ENCODE results near the gene COPB2. TPM values are rescaled to one million over a fixed set of nuclear protein-coding genes. Genes with fewer than 3 reads are reported as not detected.

Gene COPB2
- total RNA-seq, result 214 and 222 TPM in 2 replicates

DNA sequence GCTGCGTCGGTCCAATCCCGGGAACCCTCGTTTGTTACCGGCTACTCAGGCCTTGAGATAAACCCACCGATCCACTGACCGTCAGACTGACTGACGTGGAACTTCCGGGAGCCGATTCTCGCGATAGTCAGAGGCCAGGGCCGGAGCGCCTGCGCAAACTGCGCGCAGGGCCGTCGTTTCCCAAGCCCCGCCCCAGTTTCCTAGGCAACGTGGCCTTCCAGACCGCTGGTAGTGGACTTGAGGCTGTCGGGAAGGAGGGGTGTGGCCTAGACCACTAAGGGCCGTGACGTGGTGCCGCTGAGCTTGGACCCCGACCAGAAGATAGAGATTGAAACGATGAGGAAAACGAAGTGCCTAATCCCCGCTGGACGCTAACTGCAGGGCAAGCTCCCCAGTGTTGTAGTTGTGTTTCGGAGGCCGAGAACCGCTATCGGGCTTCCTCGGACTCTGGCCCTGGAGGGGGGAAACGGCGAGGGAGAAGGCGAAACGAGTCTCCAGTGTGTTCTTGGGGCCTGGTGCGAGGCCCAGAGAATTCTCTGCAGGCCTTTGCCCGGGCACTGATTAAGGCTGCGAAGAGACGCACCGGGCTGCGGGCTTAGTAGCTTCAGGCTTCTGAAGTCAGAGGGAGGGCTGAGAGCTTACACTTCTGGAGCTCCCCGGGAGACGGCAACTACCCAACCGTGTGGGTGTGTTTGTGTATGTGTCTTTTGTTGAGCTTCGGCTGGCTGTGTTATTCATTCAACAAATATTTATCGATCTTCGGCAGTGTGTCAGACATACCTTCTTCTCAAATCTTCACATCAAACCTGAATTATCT, at the start of gene COPB2:
Gene COPB2 (minus strand): TSS at position 96 of the 817 bp plus-strand sequence. CDS start 97 bp downstream, outside the sequence.

DNA sequence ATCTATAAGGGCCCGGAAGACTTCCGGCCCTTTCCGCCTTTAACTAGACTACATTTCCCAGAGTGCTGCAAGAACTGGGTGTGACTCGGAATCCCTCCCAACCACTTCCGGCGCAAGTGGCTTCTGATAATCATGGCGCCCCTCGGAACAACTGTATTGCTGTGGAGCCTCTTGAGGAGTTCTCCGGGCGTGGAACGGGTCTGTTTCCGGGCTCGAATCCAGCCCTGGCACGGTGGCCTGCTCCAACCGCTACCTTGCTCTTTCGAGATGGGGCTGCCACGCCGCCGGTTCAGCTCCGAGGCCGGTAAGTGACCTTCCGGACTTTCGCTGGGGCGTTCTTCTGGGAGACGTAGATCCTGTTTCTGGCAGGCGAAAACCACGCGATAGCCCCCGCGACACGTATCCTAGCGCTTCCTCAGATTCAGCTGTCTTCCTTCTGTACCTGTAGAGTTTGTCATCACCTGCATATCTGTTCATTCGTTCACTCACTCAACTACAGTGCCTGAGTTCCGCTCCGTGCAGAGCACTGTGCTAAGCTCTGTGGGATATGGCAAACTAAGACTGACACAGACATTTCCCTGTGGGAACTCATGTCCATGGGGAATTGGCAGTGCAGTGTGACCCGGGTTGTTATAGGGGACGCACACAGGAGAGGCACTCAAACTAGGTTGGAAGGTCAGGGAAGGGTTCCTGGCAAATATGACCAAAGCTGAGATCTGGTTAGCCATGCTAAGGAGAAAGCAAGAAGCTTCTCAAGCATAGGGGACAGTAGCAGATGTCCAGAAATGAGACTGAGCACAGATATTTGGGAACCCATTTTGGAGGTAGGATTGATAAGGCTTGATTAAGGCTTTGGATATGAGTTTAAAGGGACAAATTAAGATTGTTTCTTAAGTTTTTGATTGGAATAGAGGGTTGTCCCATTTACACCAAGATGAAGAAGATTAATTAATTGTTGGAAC, 45.3 kb downstream of the COPB2 start, which contains the start of gene MRPS22:
Gene MRPS22 (plus strand): TSS at position 126 of the 962 bp plus-strand sequence. CDS start 7 bp downstream, at position 133.

Small RNA genes within 50 kb of the gene (small RNA-seq; reads per million reads assigned to genes)
- gene RF00026, result not detected

Other genes with a start within 250 kb of the COPB2 start
- gene MRPS22, start 45.6 kb downstream of the COPB2 start, total RNA-seq, result 51.1 and 57.8 TPM in 2 replicates
- gene RBP2, start 86.9 kb upstream of the COPB2 start, total RNA-seq, result not detected in 2 replicates
- 1.9 and 2.8 TPM in 2 replicates for gene RBP1, start 150.1 kb upstream of the COPB2 start, total RNA-seq

Measured in hair follicle dermal papilla cell (primary cell).